K562 (cell line): ENCODE data around the gene TBXA2R. TPM values are rescaled to one million over a fixed set of nuclear protein-coding genes. Genes with fewer than 3 reads are reported as not detected.

ENCODE experiments used
- ATAC-seq: fragments of 200-7000 bp; cut with Tn5 transposase; 3 replicates; pipeline ENCODE4 v1.9.1; 2020; ENCODE audit warnings: moderate library complexity
- BruUV-seq: library from RNA; stranded (reverse); fragments of 400-500 nt; replicated peaks from 2 replicates; lab custom pipeline; 2021; lab: Mats Ljungman, UMichigan
- CTCF ChIA-PET: fragments of 300-600 bp; formaldehyde crosslinking; extraction: SDS; loops from one replicate; lab custom pipeline; 2021; ENCODE audit warnings: low intra/inter-chr PET ratio; lab: Yijun Ruan, JAX
- POLR2A ChIA-PET: fragments of 300-600, 350-650 bp; sonication (Branson Sonifier 250); formaldehyde crosslinking; extraction: SDS; loops from one replicate; lab custom pipeline; 2021; ENCODE audit warnings: antibody characterized with exemption, inconsistent platforms; lab: Yijun Ruan, JAX
- DNase-seq, 4 experiments: peaks; one replicate each; pipeline versions ENCODE4 v3.0.0 to v3.0.0-alpha.2; 2011 to 2018; ENCODE audit warnings: low spot score in 3 of 4, mixed read lengths in 3 of 4; ENCODE audit errors: extremely low read depth in 1 of 4
- FAIRE-seq: peaks from 2 replicates; lab custom pipeline; 2011; peaks lifted over from hg19 to GRCh38; lab: Jason Lieb, UNC
- H2AFZ ChIP-seq: 2 replicates; pipeline ENCODE4 v1.6.0; 2011; ENCODE audit warnings: low read depth, low read length, control low read depth, inconsistent platforms
- H3K27ac ChIP-seq: fragments of 200-600 bp; 3 replicates; pipeline ENCODE4 v1.8.0; 2011; ENCODE audit warnings: low read depth, mild to moderate bottlenecking, control low read depth, inconsistent platforms, low read length, moderate library complexity, mixed read lengths; ENCODE audit errors: extremely low read depth
- H3K27me3 ChIP-seq, 2 experiments: fragments of 300-600 bp in 1 of 2; 2 replicates in 1 of 2; 3 replicates in 1 of 2; pipeline versions ENCODE4 v1.6.0 to v1.8.0; 2011; ENCODE audit warnings: inconsistent platforms in 2 of 2, low read length in 2 of 2, mild to moderate bottlenecking in 1 of 2, mixed read lengths in 1 of 2, moderate library complexity in 1 of 2; ENCODE audit not compliant: control insufficient read depth in 2 of 2, insufficient read depth in 2 of 2
- H3K36me3 ChIP-seq: fragments of 300-600 bp; 3 replicates; pipeline ENCODE4 v1.8.0; 2011; ENCODE audit warnings: mild to moderate bottlenecking, low read length, inconsistent platforms; ENCODE audit not compliant: control insufficient read depth, insufficient read depth
- H3K4me1 ChIP-seq, 2 experiments: fragments of 200-600 bp in 1 of 2; replicated peaks in 1 of 2; 2 replicates in 1 of 2; 3 replicates in 1 of 2; pipeline versions ENCODE4 v1.5.1 to v1.8.0; 2011; ENCODE audit warnings: inconsistent platforms in 2 of 2, low read length in 2 of 2, mild to moderate bottlenecking in 1 of 2, mixed read lengths in 1 of 2, moderate library complexity in 1 of 2; ENCODE audit not compliant: control insufficient read depth in 2 of 2, insufficient read depth in 2 of 2
- H3K4me2 ChIP-seq: 2 replicates; pipeline ENCODE4 v1.6.1; 2011; ENCODE audit warnings: low read length, control low read depth, inconsistent platforms, mixed read lengths; ENCODE audit not compliant: insufficient read depth
- H3K4me3 ChIP-seq: fragments of 200-600 bp; sonication (generic), shearing (Covaris generic); 2 replicates; pipeline ENCODE4 v1.5.1; 2016; ENCODE audit warnings: control low read depth, inconsistent platforms
- H3K79me2 ChIP-seq: fragments of 200-600 bp; 3 replicates; pipeline ENCODE4 v1.8.0; 2011; ENCODE audit warnings: low read length, inconsistent platforms; ENCODE audit not compliant: control insufficient read depth, insufficient read depth
- H3K9ac ChIP-seq, 2 experiments: 2 replicates each; pipeline versions ENCODE4 v1.6.0 to v1.6.1; 2011; ENCODE audit warnings: low read depth in 2 of 2, low read length in 2 of 2, control low read depth in 1 of 2, inconsistent platforms in 1 of 2, mild to moderate bottlenecking in 1 of 2, mixed read lengths in 1 of 2; ENCODE audit not compliant: insufficient read depth in 1 of 2
- H3K9me1 ChIP-seq: one replicate; pipeline ENCODE4 v1.6.0; 2011; ENCODE audit warnings: inconsistent platforms, mild to moderate bottlenecking, low read length, moderate library complexity; ENCODE audit not compliant: control insufficient read depth, insufficient read depth
- H3K9me3 ChIP-seq: replicated peaks from 2 replicates; pipeline ENCODE4 v1.5.1; 2011; ENCODE audit warnings: low read depth, low read length, inconsistent platforms; ENCODE audit not compliant: control insufficient read depth, insufficient read depth
- H4K20me1 ChIP-seq: replicated peaks from 2 replicates; pipeline ENCODE4 v1.6.1; 2011; ENCODE audit warnings: low read length, inconsistent platforms, mixed read lengths; ENCODE audit not compliant: control insufficient read depth, insufficient read depth
- ARID1B ChIP-seq: fragments of 450-650 bp; IDR thresholded peaks from 2 replicates; pipeline ENCODE4 v1.6.1; 2016; ENCODE audit warnings: antibody characterized with exemption, mild to moderate bottlenecking, inconsistent platforms
- CREB5 ChIP-seq: fragments of 250-450 bp; sonication (Bioruptor Pico); IDR thresholded peaks from 2 replicates; pipeline ENCODE4 v1.5.0; 2020; ENCODE audit warnings: mild to moderate bottlenecking
- E2F8 ChIP-seq: fragments of 450-650 bp; IDR thresholded peaks from 2 replicates; pipeline ENCODE4 v1.7.1; 2018; ENCODE audit warnings: mild to moderate bottlenecking, low read depth; ENCODE audit not compliant: partially characterized antibody
- MYC ChIP-seq, 2 experiments: fragments of 250-450 bp in 1 of 2; sonication (Bioruptor Pico) in 1 of 2; IDR thresholded peaks; 2 replicates each; pipeline versions ENCODE4 v1.5.1 to v1.6.1; 2012 to 2021; ENCODE audit warnings: low read depth in 2 of 2, borderline replicate concordance in 1 of 2, improper control_type of control experiment in 1 of 2, low read length in 1 of 2, mild to moderate bottlenecking in 1 of 2, moderate library complexity in 1 of 2
- PHF8 ChIP-seq: fragments of 200-600 bp; sonication (generic); IDR thresholded peaks from 2 replicates; pipeline ENCODE4 v1.6.1; 2012; ENCODE audit warnings: mixed run types, mild to moderate bottlenecking, inconsistent platforms, low read length, moderate library complexity, borderline replicate concordance
- PKNOX1 ChIP-seq: fragments of 450-650 bp; IDR thresholded peaks from 2 replicates; pipeline ENCODE4 v1.6.1; 2016
- RAD51 ChIP-seq: fragments of 450-650 bp; IDR thresholded peaks from 2 replicates; pipeline ENCODE4 v1.7.1; 2016; ENCODE audit warnings: low read depth, mild to moderate bottlenecking, borderline replicate concordance
- SMAD3 ChIP-seq: fragments of 450-650 bp; formaldehyde crosslinking; conservative IDR thresholded peaks from 2 replicates; pipeline ENCODE4 v1.4.0; 2020; ENCODE audit warnings: mild to moderate bottlenecking
- SUPT5H ChIP-seq: fragments of 450-650 bp; IDR thresholded peaks from 2 replicates; pipeline ENCODE4 v1.6.1; 2016
- TEAD4 ChIP-seq, 2 experiments: sonication (generic) in 1 of 2; formaldehyde crosslinking in 1 of 2; IDR thresholded peaks; 2 replicates each; pipeline versions ENCODE4 v1.6.1 to v1.8.0; 2012 to 2022; ENCODE audit warnings: borderline replicate concordance in 1 of 2, inconsistent platforms in 1 of 2, low read length in 1 of 2, mild to moderate bottlenecking in 1 of 2, missing genetic modification reagents in 1 of 2
- WGBS: fragments of 100-300 bp; shearing (Covaris generic); methylation state at CpG from one replicate; pipeline ENCODE4 v1.1.6; 2016; ENCODE audit warnings: low coverage, mixed read lengths; ENCODE audit not compliant: insufficient coverage; ENCODE audit errors: missing lambda C conversion rate; 5-methylcytosine and 5-hydroxymethylcytosine counted together
- in situ Hi-C: fragments of 300-500 bp; cut with MboI; formaldehyde crosslinking; loops from 4 replicates; pipeline ENCODE4 v1.15.0; 2018; ENCODE audit warnings: inconsistent platforms, mixed read lengths
- intact Hi-C: fragments of 100-400 bp; cut with micrococcal nuclease; formaldehyde crosslinking; loops from 2 replicates; pipeline ENCODE4 v1.14.2; 2022
- polyA plus RNA-seq, 8 experiments: library from polyadenylated mRNA; depleted of rRNA in 4 of 8; stranded (reverse) in 5 of 8; unstranded in 3 of 8; fragments of >200 nt; fragmentation: Nextera tagmentation in 2 of 8; fragmentation: Illumina TruSeq in 1 of 8; extraction: Ambion mirVana in 2 of 8; extraction: Trizol in 1 of 8; gene quantifications; 2 replicates each; pipeline versions ENCODE4 v1.2.1 to v1.2.3, GENCODE V29; 2011 to 2014; ENCODE audit warnings: inconsistent platforms in 1 of 8, missing spikeins in 1 of 8
- total RNA-seq, 7 experiments: library from RNA; depleted of rRNA in 6 of 7; stranded (reverse); fragments of >200 nt in 6 of 7; fragmentation: Illumina TruSeq in 2 of 7; extraction: Trizol in 2 of 7; gene quantifications; 2 replicates each; pipeline versions ENCODE4 v1.2.1 to v1.2.3, GENCODE V29; 2011 to 2021; ENCODE audit warnings: low replicate concordance in 1 of 7

The TBXA2R gene
- total and polyA plus RNA-seq, 9 of the 15 experiments (the other 6 are each of a cell fraction or from before 2014, with no cell fraction given) = 1.5 to 24.0 (median 2.8) TPM

GRCh38 chr19:3646336-3647092 is 39.8 kb upstream of the TBXA2R start:
- Histone ChIP-seq H4K20me1 (peaks cover 7% of the 10 kb centered on the region; the same call in 1 of the 2 replicates), H3K27me3 (no peaks in the 10 kb centered on the region), H3K4me2 (no peak overlapping the region), H3K79me2 (no peaks in the 10 kb centered on the region), H3K9ac (no peak overlapping the region), H3K36me3 (peaks cover 27% of the 10 kb centered on the region; the same call in 1 of the 3 replicates), H2AFZ (no peak overlapping the region), H3K9me1 (no peaks in the 10 kb centered on the region), H3K27ac (no peak overlapping the region), H3K4me1 (peaks cover 0 to 44% of the 10 kb centered on the region in 2 experiments; a peak in 3 of 5 replicates), H3K4me3 (no peak overlapping the region), H3K9me3 (no peaks in the 10 kb centered on the region)
- CTCF ChIA-PET = no interaction called here
- no peak for DNase-seq
- ATAC-seq = no peak
- BruUV-seq = no TSS peak
- in situ Hi-C loops (no loop called here), intact Hi-C loops (no loop called here)
- WGBS = 89% methylated on average over 19 of the region's 23 CpGs
- no peak for FAIRE-seq
- POLR2A ChIA-PET = interaction anchor here (0.7 to 1.2 kb wide), 2 partner anchors 14 to 684 kb away, joined by 3 read pairs; no protein-coding TSS in a partner anchor
- TF ChIP-seq PHF8 (no peak), SMAD3 (CRISPR knock-in tag) (no peak), E2F8 (no peak), RAD51 (no peak), CREB5 (CRISPR knock-in tag) (no peak), TEAD4 (IDR thresholded peaks at IDR 0.05; ENCODE audit: low read length) (no peak), TEAD4 (CRISPR knock-in tag; IDR thresholded peaks at IDR 0.05; ENCODE audit: borderline replicate concordance) (no peak), ARID1B (no peak), PKNOX1 (peak; percentile 55; the same call in 1 of the 2 replicates), SUPT5H (no peak), MYC (IDR thresholded peaks at IDR 0.05; ENCODE audit: low read depth, low read length) (no peak), MYC (CRISPR knock-in tag; IDR thresholded peaks at IDR 0.05; ENCODE audit: borderline replicate concordance, low read depth) (no peak)
